Kidney epithelial cell (primary cell): ENCODE measurements around the gene FOXK1. TPM values are rescaled to one million over a fixed set of nuclear protein-coding genes. Genes with fewer than 3 reads are reported as not detected.

ENCODE experiments used
- DNase-seq: peaks from one replicate; pipeline ENCODE4 v3.0.0-alpha.2; 2010; ENCODE audit warnings: low read depth
- H3K27me3 ChIP-seq: 2 replicates; pipeline ENCODE4 v1.6.0; 2011; ENCODE audit warnings: low read length; ENCODE audit not compliant: control insufficient read depth, insufficient read depth
- H3K36me3 ChIP-seq: 2 replicates; pipeline ENCODE4 v1.5.1; 2011; ENCODE audit warnings: low read length; ENCODE audit not compliant: control insufficient read depth, insufficient read depth
- H3K4me3 ChIP-seq: 2 replicates; pipeline ENCODE4 v1.5.1; 2011; ENCODE audit warnings: low read depth, mild to moderate bottlenecking, control low read depth, low read length
- total RNA-seq: library from RNA; depleted of rRNA; stranded (reverse); fragments of >200 nt; gene quantifications from 2 replicates; pipeline ENCODE4 v1.2.3, GENCODE V29; 2015
- TF ChIP-seq, protein P1 (sequence below): IDR thresholded peaks from 2 replicates; pipeline ENCODE4 v1.5.1; 2011; ENCODE audit warnings: mild to moderate bottlenecking, moderate library complexity, low read length, control low read depth, inconsistent platforms; ENCODE audit not compliant: insufficient read depth, poor library complexity, severe bottlenecking

FOXK1 gene
- total RNA-seq, 1 donor from 2014 or later, result 48.2 TPM

DNA sequence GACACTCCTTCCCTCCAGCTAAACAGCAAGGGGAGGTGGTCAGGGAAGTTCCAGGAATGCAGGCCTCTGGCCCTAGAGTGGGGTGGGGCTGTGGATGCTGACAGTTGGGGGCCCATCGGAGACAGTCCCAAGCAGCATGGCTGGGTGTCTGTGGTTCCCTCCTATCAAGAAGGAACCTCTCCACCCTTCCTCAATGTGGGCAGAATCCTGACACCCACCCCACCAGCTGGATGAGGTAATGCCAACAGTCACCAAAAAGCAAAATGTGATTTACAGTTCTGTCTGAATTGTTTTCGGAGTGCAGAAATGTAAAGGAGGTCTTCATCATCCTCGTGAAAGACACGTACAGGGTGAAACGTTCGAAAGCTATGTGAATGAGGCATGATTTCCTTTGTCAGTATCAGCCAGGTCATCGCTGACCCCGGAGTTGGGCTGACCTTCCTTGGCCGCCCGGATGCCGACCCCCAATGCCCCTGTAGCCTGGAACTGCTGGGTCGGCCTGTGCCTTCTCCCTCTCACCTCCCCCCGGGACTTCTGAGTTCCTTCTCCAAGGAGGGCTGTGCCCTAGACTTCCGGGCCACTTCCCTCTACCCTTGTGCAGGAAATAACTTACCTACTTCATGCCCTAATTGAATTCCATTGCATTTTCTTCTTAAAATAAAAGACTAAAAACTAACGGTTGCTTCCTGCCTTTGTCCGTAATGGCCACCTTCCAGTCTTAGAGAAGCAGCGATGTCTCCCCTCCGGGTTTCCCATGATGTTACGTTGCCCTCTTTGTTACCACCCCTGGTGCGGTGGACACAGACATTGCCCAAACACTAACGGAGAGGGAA lies 24.5 kb downstream of the FOXK1 start:
- H3K4me3 ChIP-seq, result no peak overlapping the region

GRCh38 chr7:4707217-4707741 lies 25.2 kb downstream of the FOXK1 start:
- Histone ChIP-seq H3K27me3 (no peaks in the 10 kb centered on the region), H3K4me3 (no peak overlapping the region), H3K36me3 (no peaks in the 10 kb centered on the region)
- TF ChIP-seq, protein P1, sequence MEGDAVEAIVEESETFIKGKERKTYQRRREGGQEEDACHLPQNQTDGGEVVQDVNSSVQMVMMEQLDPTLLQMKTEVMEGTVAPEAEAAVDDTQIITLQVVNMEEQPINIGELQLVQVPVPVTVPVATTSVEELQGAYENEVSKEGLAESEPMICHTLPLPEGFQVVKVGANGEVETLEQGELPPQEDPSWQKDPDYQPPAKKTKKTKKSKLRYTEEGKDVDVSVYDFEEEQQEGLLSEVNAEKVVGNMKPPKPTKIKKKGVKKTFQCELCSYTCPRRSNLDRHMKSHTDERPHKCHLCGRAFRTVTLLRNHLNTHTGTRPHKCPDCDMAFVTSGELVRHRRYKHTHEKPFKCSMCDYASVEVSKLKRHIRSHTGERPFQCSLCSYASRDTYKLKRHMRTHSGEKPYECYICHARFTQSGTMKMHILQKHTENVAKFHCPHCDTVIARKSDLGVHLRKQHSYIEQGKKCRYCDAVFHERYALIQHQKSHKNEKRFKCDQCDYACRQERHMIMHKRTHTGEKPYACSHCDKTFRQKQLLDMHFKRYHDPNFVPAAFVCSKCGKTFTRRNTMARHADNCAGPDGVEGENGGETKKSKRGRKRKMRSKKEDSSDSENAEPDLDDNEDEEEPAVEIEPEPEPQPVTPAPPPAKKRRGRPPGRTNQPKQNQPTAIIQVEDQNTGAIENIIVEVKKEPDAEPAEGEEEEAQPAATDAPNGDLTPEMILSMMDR, result no peak
- DNase-seq, result no peak

More for the DNA sequence above, 24.5 kb downstream of the FOXK1 start:
- no peaks in the 10 kb centered on the region for H3K27me3 ChIP-seq
- H3K36me3 ChIP-seq, result no peaks in the 10 kb centered on the region
- no peak for DNase-seq
- TF ChIP-seq, protein P1, result no peak

GRCh38 chr7:4707980-4708411 lies 25.9 kb downstream of the FOXK1 start:
- DNase-seq, result no peak
- Histone ChIP-seq H3K36me3 (no peaks in the 10 kb centered on the region), H3K27me3 (no peaks in the 10 kb centered on the region), H3K4me3 (no peak overlapping the region)
- TF ChIP-seq, protein P1, result no peak

DNA sequence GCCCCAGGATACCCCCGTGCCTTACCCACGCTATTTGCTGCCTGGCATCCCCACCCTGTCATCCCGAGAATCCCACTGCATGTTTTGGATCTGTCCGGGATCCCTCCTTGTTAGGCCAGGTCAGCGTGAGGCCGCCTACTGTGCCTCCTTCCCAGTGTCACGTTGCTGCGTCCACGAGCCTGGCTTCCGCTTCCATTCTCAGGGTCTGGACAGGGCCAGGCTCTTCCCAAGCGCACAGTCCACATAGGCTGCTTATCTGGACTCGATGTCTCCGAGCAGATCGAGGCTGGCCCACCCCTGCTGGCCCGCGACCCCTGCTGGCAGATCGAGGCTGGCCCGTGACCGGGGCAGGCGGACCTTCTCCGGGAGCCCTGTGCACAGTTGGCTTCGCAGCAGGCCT lies 27.1 kb downstream of the FOXK1 start:
- Histone ChIP-seq H3K36me3 (no peaks in the 10 kb centered on the region), H3K27me3 (no peaks in the 10 kb centered on the region), H3K4me3 (no peak overlapping the region)
- TF ChIP-seq, protein P1, result no peak
- DNase-seq, result no peak

DNA sequence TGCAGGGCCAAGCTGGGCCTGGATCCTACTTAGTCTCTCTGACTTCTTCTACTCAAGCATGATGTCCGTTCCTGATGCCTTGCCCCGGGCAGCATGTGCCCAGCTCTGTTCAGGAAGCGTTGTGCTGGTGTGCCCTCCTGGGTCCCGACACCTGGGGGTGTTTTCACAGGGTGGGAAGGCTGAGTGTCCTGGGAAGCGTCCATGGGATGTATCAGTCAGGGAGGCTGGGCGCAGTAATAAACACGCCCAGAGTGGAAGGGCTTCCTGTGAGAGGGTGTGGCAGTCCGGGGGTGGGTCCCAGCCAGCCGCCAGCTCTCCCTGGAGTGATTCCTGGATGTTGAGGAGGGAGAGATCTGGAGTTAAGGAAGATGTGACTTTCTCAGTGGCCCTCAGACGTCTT lies 29.0 kb downstream of the FOXK1 start:
- no peaks in the 10 kb centered on the region for H3K27me3 ChIP-seq
- H3K4me3 ChIP-seq, result no peak overlapping the region
- no peak for DNase-seq
- H3K36me3 ChIP-seq, result no peaks in the 10 kb centered on the region
- TF ChIP-seq, protein P1, result no peak
